SK-N-SH treated with all-trans-retinoic acid at 6 μM for 48 hours (cell line): Measurements from ENCODE around the gene RNASET2.

ENCODE experiments used
- ATAC-seq: fragments of 200-7000 bp; cut with Tn5 transposase; 3 replicates; pipeline ENCODE4 v1.9.1; 2020; ENCODE audit warnings: mild to moderate bottlenecking, moderate library complexity
- ARNTL ChIP-seq: fragments of 450-650 bp; formaldehyde crosslinking; IDR thresholded peaks from 2 replicates; pipeline ENCODE4 v1.5.0; 2020; ENCODE audit warnings: low read depth, mild to moderate bottlenecking, moderate library complexity, borderline replicate concordance
- BACH2 ChIP-seq: fragments of 250-450 bp; sonication (Bioruptor Pico); IDR thresholded peaks from 2 replicates; pipeline ENCODE4 v1.9.0; 2021; ENCODE audit warnings: mild to moderate bottlenecking, borderline replicate concordance
- CSDC2 ChIP-seq: fragments of 250-450 bp; sonication (Bioruptor Pico); IDR thresholded peaks from 2 replicates; pipeline ENCODE4 v1.5.0; 2020; ENCODE audit warnings: mild to moderate bottlenecking, moderate library complexity
- ESRRG ChIP-seq: fragments of 250-450 bp; sonication (Bioruptor Pico); IDR thresholded peaks from 2 replicates; pipeline ENCODE4 v1.6.1; 2021; ENCODE audit warnings: mild to moderate bottlenecking
- GLIS3 ChIP-seq: fragments of 250-450 bp; sonication (Bioruptor Pico); IDR thresholded peaks from 2 replicates; pipeline ENCODE4 v1.5.0; 2020; ENCODE audit warnings: mild to moderate bottlenecking, moderate library complexity
- ISL1 ChIP-seq: fragments of 250-450 bp; sonication (Bioruptor Pico); IDR thresholded peaks from 2 replicates; pipeline ENCODE4 v2.1.2; 2022; ENCODE audit warnings: mild to moderate bottlenecking, moderate library complexity
- OSR1 ChIP-seq: fragments of 250-450 bp; sonication (Bioruptor Pico); IDR thresholded peaks from 2 replicates; pipeline ENCODE4 v1.8.0; 2022; ENCODE audit warnings: moderate library complexity, mild to moderate bottlenecking, inconsistent platforms
- PPARA ChIP-seq: fragments of 250-450 bp; sonication (Bioruptor Pico); IDR thresholded peaks from 2 replicates; pipeline ENCODE4 v1.5.0; 2020; ENCODE audit warnings: mild to moderate bottlenecking, borderline replicate concordance
- RARB ChIP-seq: fragments of 250-450 bp; sonication (Bioruptor Pico); IDR thresholded peaks from 2 replicates; pipeline ENCODE4 v1.8.0; 2021; ENCODE audit warnings: mild to moderate bottlenecking, moderate library complexity
- SNAI2 ChIP-seq: fragments of 250-450 bp; sonication (Bioruptor Pico); IDR thresholded peaks from 2 replicates; pipeline ENCODE4 v1.5.0; 2020; ENCODE audit warnings: mild to moderate bottlenecking, moderate library complexity
- TCF4 ChIP-seq: fragments of 250-450 bp; sonication (Bioruptor Pico); IDR thresholded peaks from 2 replicates; pipeline ENCODE4 v1.8.0; 2021; ENCODE audit warnings: mild to moderate bottlenecking, moderate library complexity, borderline replicate concordance
- TOX ChIP-seq: fragments of 250-450 bp; sonication (Bioruptor Pico); IDR thresholded peaks from 2 replicates; pipeline ENCODE4 v1.8.0; 2021; ENCODE audit warnings: mild to moderate bottlenecking, moderate library complexity, borderline replicate concordance
- ZFP3 ChIP-seq: fragments of 250-450 bp; sonication (Bioruptor Pico); IDR thresholded peaks from 2 replicates; pipeline ENCODE4 v1.5.0; 2020; ENCODE audit warnings: mild to moderate bottlenecking, moderate library complexity
- ZFP30 ChIP-seq: fragments of 450-650 bp; formaldehyde crosslinking; IDR thresholded peaks from 2 replicates; pipeline ENCODE4 v1.5.0; 2022; ENCODE audit warnings: mild to moderate bottlenecking, moderate library complexity
- ZNF565 ChIP-seq: fragments of 450-650 bp; formaldehyde crosslinking; conservative IDR thresholded peaks from 2 replicates; pipeline ENCODE4 v1.5.0; 2020; ENCODE audit warnings: low read depth, mild to moderate bottlenecking, moderate library complexity
- ZNF70 ChIP-seq: fragments of 450-650 bp; formaldehyde crosslinking; IDR thresholded peaks from 2 replicates; pipeline ENCODE4 v1.5.0; 2020; ENCODE audit warnings: mild to moderate bottlenecking, moderate library complexity
- ZNF8 ChIP-seq: fragments of 450-650 bp; formaldehyde crosslinking; IDR thresholded peaks from 2 replicates; pipeline ENCODE4 v1.5.0; 2020; ENCODE audit warnings: mild to moderate bottlenecking, moderate library complexity
- TF ChIP-seq, protein P1 (sequence below): fragments of 250-450 bp; sonication (Bioruptor Pico); IDR thresholded peaks from 2 replicates; pipeline ENCODE4 v1.8.0; 2020; ENCODE audit warnings: mild to moderate bottlenecking, moderate library complexity, borderline replicate concordance
- TF ChIP-seq, protein P2 (sequence below): fragments of 250-450 bp; sonication (Bioruptor Pico); IDR thresholded peaks from 2 replicates; pipeline ENCODE4 v1.5.1; 2021; ENCODE audit warnings: mild to moderate bottlenecking, moderate library complexity
- TF ChIP-seq, protein P3 (sequence below): fragments of 250-450 bp; sonication (Bioruptor Pico); IDR thresholded peaks from 2 replicates; pipeline ENCODE4 v1.8.0; 2021; ENCODE audit warnings: low read depth, mild to moderate bottlenecking, moderate library complexity, borderline replicate concordance
- TF ChIP-seq, protein P4 (sequence below): fragments of 250-450 bp; sonication (Bioruptor Pico); IDR thresholded peaks from 2 replicates; pipeline ENCODE4 v1.5.1; 2020; ENCODE audit warnings: low read depth, mild to moderate bottlenecking, moderate library complexity

RNASET2 gene

DNA sequence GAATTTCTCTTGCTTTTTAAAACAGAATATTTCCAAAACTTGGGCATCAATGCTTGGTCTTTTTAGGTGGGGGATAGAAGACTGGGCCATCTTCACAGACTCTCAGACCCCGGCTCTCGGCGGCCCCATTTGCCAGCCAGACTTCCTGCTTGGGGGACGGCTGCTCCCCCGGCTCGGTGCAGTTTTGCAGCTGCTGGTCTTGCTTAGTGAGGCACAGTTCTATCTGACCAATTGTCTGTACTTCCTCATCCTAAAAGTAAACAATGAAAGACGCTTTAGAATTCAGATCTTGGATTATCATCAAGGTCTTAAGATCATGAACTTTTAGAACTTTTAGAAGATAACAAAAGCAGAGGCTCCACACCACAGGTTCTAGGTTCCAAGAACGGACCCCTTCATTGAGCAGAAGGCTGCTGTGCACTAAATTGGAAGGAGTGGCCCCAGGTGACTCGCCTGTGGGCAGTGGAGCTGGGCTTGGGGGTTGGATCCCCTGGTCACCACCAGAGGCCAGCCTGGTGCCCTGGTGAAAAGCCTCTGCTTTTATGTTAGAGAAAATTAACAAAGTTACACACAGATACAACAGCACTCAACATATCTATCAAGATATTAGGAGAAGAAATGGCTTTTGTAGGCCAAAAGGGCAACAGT is 26.7 kb downstream of the RNASET2 start:
- TF ChIP-seq ISL1 (CRISPR knock-in tag) (no peak), CSDC2 (CRISPR knock-in tag) (no peak), ZFP3 (no peak), ZNF70 (CRISPR knock-in tag) (no peak), GLIS3 (no peak), ZNF565 (no peak), TCF4 (CRISPR knock-in tag) (no peak), BACH2 (CRISPR knock-in tag) (no peak), ESRRG (no peak), RARB (CRISPR knock-in tag) (no peak), ZFP30 (CRISPR knock-in tag) (no peak), SNAI2 (CRISPR knock-in tag) (no peak), TOX (CRISPR knock-in tag) (no peak)
- TF ChIP-seq, protein P1, sequence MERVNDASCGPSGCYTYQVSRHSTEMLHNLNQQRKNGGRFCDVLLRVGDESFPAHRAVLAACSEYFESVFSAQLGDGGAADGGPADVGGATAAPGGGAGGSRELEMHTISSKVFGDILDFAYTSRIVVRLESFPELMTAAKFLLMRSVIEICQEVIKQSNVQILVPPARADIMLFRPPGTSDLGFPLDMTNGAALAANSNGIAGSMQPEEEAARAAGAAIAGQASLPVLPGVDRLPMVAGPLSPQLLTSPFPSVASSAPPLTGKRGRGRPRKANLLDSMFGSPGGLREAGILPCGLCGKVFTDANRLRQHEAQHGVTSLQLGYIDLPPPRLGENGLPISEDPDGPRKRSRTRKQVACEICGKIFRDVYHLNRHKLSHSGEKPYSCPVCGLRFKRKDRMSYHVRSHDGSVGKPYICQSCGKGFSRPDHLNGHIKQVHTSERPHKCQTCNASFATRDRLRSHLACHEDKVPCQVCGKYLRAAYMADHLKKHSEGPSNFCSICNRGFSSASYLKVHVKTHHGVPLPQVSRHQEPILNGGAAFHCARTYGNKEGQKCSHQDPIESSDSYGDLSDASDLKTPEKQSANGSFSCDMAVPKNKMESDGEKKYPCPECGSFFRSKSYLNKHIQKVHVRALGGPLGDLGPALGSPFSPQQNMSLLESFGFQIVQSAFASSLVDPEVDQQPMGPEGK (CRISPR knock-in tag): no peak
- TF ChIP-seq, protein P2, sequence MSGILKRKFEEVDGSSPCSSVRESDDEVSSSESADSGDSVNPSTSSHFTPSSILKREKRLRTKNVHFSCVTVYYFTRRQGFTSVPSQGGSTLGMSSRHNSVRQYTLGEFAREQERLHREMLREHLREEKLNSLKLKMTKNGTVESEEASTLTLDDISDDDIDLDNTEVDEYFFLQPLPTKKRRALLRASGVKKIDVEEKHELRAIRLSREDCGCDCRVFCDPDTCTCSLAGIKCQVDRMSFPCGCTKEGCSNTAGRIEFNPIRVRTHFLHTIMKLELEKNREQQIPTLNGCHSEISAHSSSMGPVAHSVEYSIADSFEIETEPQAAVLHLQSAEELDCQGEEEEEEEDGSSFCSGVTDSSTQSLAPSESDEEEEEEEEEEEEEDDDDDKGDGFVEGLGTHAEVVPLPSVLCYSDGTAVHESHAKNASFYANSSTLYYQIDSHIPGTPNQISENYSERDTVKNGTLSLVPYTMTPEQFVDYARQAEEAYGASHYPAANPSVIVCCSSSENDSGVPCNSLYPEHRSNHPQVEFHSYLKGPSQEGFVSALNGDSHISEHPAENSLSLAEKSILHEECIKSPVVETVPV (CRISPR knock-in tag): no peak
- ATAC-seq: no peak

DNA sequence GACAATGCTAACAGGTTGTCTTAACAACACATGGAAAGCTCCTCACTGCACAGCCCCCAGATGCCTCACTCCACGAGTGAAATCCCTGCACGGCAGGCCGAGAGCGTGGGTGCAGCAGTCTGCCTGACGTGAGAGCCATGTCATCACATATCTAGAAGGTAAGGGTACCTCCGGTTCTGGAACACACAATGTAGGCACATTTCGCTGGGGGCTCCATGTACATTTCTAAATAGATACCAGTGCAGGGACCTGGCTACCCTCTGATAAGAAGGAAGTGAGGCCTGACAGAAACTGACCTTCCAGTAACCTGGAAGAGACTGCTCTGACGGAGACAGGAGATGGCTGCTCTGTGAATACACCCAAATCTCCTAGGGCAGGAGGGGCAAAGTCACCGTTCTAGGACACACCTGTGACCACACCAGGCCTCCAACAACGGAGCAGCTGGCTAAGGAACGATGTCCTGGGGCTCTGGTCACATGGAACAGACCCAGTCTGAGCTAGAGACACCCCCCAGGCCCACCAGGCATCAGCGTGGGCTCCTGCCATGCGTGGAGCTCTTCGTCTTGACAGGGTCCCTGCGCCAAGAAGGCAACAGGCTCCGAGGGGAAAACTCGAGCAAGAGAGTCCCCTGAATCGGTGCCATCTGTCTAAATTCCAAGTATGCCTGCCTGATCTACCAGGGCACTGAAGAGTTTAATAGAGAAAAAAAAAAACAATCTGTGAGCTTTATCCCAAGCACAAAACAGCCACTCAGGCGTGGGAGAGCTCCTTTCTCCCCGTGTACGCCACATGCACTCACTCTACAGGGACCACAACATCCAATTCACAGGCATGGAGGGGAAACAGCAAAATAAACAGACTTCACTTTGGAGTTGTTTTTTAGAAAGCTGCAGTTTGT is 27.5 kb downstream of the RNASET2 start:
- TF ChIP-seq OSR1: no peak
- TF ChIP-seq, protein P3, sequence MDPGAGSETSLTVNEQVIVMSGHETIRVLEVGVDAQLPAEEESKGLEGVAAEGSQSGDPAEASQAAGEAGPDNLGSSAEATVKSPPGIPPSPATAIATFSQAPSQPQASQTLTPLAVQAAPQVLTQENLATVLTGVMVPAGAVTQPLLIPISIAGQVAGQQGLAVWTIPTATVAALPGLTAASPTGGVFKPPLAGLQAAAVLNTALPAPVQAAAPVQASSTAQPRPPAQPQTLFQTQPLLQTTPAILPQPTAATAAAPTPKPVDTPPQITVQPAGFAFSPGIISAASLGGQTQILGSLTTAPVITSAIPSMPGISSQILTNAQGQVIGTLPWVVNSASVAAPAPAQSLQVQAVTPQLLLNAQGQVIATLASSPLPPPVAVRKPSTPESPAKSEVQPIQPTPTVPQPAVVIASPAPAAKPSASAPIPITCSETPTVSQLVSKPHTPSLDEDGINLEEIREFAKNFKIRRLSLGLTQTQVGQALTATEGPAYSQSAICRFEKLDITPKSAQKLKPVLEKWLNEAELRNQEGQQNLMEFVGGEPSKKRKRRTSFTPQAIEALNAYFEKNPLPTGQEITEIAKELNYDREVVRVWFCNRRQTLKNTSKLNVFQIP (CRISPR knock-in tag): no peak
- TF ChIP-seq, protein P4, sequence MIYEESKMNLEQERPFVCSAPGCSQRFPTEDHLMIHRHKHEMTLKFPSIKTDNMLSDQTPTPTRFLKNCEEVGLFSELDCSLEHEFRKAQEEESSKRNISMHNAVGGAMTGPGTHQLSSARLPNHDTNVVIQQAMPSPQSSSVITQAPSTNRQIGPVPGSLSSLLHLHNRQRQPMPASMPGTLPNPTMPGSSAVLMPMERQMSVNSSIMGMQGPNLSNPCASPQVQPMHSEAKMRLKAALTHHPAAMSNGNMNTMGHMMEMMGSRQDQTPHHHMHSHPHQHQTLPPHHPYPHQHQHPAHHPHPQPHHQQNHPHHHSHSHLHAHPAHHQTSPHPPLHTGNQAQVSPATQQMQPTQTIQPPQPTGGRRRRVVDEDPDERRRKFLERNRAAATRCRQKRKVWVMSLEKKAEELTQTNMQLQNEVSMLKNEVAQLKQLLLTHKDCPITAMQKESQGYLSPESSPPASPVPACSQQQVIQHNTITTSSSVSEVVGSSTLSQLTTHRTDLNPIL (CRISPR knock-in tag): no peak
- TF ChIP-seq ZNF70 (CRISPR knock-in tag): no peak
- no peak for TF ChIP-seq ESRRG
- no peak for TF ChIP-seq ZNF8 (CRISPR knock-in tag)
- TF ChIP-seq ZNF565: no peak
- no peak for TF ChIP-seq TCF4 (CRISPR knock-in tag)
- no peak for TF ChIP-seq RARB (CRISPR knock-in tag)
- TF ChIP-seq, protein P1 (CRISPR knock-in tag): no peak
- no peak for TF ChIP-seq ARNTL (CRISPR knock-in tag)
- no peak for TF ChIP-seq SNAI2 (CRISPR knock-in tag)
- TF ChIP-seq PPARA: no peak
- TF ChIP-seq TOX (CRISPR knock-in tag): no peak
- TF ChIP-seq GLIS3: no peak
- ATAC-seq: no peak
